AG09309 (cell line): Measurements from ENCODE around the gene THBS2.

Experiments used
- DNase-seq: peaks from one replicate; pipeline ENCODE4 v3.0.0-alpha.2; 2010; ENCODE audit warnings: low read depth
- H3K4me3 ChIP-seq: 2 replicates; pipeline ENCODE4 v1.5.1; 2011; ENCODE audit warnings: mild to moderate bottlenecking, low read depth, low read length, moderate library complexity; ENCODE audit not compliant: control insufficient read depth
- TF ChIP-seq, protein P1 (sequence below): IDR thresholded peaks from 2 replicates; pipeline ENCODE4 v1.5.1; 2011; ENCODE audit warnings: mild to moderate bottlenecking, low read depth, low read length, inconsistent platforms; ENCODE audit not compliant: insufficient read depth, control insufficient read depth; ENCODE audit errors: missing control alignments

The THBS2 gene

DNA sequence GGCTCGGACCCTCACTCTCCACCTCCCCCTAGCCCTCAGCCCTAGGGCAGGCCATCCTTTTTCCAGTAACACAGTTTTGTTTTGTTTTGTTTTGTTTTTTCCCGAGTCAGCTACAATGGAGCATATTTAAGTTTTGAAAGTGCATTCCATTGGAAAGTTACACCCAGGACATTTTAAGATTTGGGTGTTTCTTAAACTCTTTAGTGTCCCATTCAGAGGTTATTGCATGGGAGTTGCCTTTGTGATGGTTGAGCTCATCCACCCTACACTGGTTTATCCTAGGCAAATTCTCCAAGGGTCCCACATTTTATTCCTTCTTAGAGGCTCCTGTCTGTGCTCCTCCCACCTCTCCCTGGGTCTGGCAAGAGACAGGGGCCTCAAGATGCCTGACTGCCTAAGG, 58.9 kb downstream of the THBS2 start:
- TF ChIP-seq, protein P1, sequence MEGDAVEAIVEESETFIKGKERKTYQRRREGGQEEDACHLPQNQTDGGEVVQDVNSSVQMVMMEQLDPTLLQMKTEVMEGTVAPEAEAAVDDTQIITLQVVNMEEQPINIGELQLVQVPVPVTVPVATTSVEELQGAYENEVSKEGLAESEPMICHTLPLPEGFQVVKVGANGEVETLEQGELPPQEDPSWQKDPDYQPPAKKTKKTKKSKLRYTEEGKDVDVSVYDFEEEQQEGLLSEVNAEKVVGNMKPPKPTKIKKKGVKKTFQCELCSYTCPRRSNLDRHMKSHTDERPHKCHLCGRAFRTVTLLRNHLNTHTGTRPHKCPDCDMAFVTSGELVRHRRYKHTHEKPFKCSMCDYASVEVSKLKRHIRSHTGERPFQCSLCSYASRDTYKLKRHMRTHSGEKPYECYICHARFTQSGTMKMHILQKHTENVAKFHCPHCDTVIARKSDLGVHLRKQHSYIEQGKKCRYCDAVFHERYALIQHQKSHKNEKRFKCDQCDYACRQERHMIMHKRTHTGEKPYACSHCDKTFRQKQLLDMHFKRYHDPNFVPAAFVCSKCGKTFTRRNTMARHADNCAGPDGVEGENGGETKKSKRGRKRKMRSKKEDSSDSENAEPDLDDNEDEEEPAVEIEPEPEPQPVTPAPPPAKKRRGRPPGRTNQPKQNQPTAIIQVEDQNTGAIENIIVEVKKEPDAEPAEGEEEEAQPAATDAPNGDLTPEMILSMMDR, result no peak
- no peak overlapping the region for H3K4me3 ChIP-seq
- DNase-seq, result no peak

DNA sequence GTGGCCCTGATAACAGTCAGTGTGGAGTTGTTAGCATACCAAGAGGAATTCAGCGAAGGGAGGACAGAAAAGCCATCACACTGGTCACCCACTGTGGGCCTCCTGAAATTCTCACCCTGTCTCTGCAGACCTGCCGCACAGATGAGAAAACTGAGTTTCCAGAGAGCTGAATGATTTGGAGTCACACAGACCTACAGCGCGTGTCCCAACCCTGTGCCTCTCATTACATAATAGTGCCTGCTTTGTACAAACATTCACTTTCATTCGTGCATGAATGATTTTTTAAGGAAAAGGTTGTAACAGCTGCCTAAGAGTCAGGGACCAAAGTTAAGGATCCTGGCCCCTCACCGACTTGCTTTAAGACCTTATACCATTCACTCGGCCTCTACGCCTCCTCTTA, 62.7 kb downstream of the THBS2 start:
- H3K4me3 ChIP-seq, result no peak overlapping the region
- no peak for DNase-seq
- TF ChIP-seq, protein P1, result no peak

DNA sequence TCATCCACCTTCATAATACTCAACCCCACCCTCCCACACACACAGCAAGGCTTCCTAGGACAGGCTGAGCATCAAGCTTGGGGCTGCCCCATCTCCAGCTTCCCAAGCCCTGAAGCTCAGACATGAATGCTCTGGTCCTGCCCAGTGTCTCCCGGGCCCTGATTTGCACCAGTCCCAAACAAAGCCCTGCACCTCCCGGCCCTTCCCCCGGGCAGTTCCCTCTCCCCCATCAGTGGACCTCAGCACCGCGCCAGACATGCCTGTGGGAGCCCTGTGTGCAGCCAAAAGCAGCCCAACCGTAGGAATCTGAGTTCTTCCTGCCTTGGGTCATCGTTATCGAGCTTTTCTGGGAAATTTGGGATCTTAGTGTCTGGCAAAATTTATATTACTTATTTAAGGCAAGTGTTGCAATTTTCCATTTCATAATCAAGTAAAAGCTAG, 63.5 kb downstream of the THBS2 start:
- TF ChIP-seq, protein P1, result no peak
- H3K4me3 ChIP-seq, result no peak overlapping the region
- DNase-seq, result peak; percentile 98

- TF ChIP-seq, protein P1, result no peak
- H3K4me3 ChIP-seq, result no peak overlapping the region
- DNase-seq, result no peak
These were observed 64.0 kb downstream of the THBS2 start for GRCh38 chr6:169189686-169190085.

GRCh38 chr6:169189182-169189581, 64.5 kb downstream of the THBS2 start:
- DNase-seq, result no peak
- TF ChIP-seq, protein P1, result no peak
- H3K4me3 ChIP-seq, result no peak overlapping the region

- DNase-seq, result peak; percentile 80
- H3K4me3 ChIP-seq, result no peak overlapping the region
- TF ChIP-seq, protein P1, result no peak
These were observed 65.2 kb downstream of the THBS2 start for GRCh38 chr6:169188475-169188874.

DNA sequence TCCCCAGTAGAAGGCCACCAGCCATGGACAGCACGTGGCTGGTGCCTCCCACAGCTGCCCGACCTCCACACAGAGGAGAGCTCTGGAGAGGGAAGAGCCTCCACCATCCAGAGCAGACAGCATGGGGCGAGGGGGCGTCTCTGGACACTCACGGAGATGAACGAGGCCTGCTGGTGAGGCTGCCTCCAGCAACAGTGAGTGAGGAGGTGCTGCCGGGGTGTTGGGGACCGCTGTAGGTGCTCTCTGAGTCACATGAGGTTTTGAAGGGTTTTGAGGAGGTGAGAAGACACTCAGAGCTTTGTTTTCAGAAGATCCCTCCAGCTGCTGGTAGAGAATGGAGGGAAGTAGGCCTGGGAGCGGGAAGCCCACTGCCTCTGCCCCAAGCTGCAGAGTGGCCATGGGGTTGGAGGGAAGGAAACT, 65.6 kb downstream of the THBS2 start:
- TF ChIP-seq, protein P1, result no peak
- no peak for DNase-seq
- no peak overlapping the region for H3K4me3 ChIP-seq
